GM23248 (cell line): ENCODE data around the gene CACNB2.
"Not testable (repeated sequence)": the region's sequence is repeated elsewhere in the genome, so short reads cannot be mapped to it uniquely, and the experiment has no call there.

Source experiments
- EZH2 ChIP-seq: fragments of 200-600 bp; sonication (generic); IDR thresholded peaks from 2 replicates; pipeline ENCODE4 v1.6.1; 2018; ENCODE audit warnings: antibody characterized with exemption, mild to moderate bottlenecking; ENCODE audit not compliant: insufficient read depth, poor library complexity, severe bottlenecking
- EZH2phosphoT487 ChIP-seq: fragments of 200-600 bp; sonication (generic); IDR thresholded peaks from 2 replicates; pipeline ENCODE4 v1.6.1; 2018; ENCODE audit warnings: antibody characterized with exemption, moderate library complexity, mild to moderate bottlenecking, low read depth; ENCODE audit not compliant: insufficient read depth

DNA sequence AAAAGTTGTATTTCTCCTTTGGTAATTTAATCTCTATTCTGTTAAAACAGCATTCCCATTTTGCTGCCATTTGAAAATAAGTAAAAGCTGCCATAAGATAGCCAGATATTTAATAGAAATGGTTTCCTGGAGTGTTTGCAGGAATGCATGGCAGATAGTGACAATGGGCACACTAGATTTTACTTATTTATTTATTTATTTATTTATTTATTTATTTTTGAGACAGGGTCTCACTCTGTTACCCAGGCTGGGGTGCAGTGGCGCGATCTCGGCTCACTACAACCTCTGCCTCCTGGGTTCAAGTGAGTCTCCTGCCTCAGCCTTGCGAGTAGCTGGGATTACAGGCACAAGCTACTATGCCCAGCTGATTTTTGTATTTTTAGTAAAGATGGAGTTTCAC lies 13.2 kb downstream of the CACNB2 start:
- not testable (repeated sequence) for TF ChIP-seq EZH2phosphoT487, EZH2
